ENCODE data around the gene ANKLE2.
A peak's percentile ranks its signal among the peaks of the same experiment; 100 is the strongest.
"Not testable (repeated sequence)": the region's sequence is repeated elsewhere in the genome, so short reads cannot be mapped to it uniquely, and the experiment has no call there.

The ANKLE2 gene

GRCh38 chr12:132776816-132777568 lies 15.4 kb upstream of the ANKLE2 start:
- DNase-seq, result no peak

- not testable (repeated sequence) for DNase-seq
These were observed 14.6 kb upstream of the ANKLE2 start for GRCh38 chr12:132776230-132776625.

GRCh38 chr12:132775502-132776229 lies 14.0 kb upstream of the ANKLE2 start:
- no peak for DNase-seq

- DNase-seq, result no peak
These were observed 13.1 kb upstream of the ANKLE2 start for GRCh38 chr12:132774646-132775275.

- DNase-seq, result no peak
These were observed 12.5 kb upstream of the ANKLE2 start for GRCh38 chr12:132774159-132774558.

GRCh38 chr12:132773077-132773955 lies 11.7 kb upstream of the ANKLE2 start:
- DNase-seq, result no peak

GRCh38 chr12:132772606-132773005 lies 11.0 kb upstream of the ANKLE2 start:
- no peak for DNase-seq

- DNase-seq, result no peak
These were observed 9.7 kb upstream of the ANKLE2 start for GRCh38 chr12:132771126-132771838.

- DNase-seq, result peak; percentile 37
These were observed 4.9 kb upstream of the ANKLE2 start for GRCh38 chr12:132766380-132767085.

- no peak for DNase-seq
These were observed 3.7 kb upstream of the ANKLE2 start for GRCh38 chr12:132765361-132765760.

GRCh38 chr12:132764231-132764630 lies 2.6 kb upstream of the ANKLE2 start:
- DNase-seq, result no peak

- DNase-seq, result peak; percentile 90
These were observed 420 bp upstream of the ANKLE2 start for GRCh38 chr12:132761921-132762583.

GRCh38 chr12:132759359-132759758 lies 2.3 kb downstream of the ANKLE2 start:
- DNase-seq, result no peak

- DNase-seq, result not testable (repeated sequence)
These were observed 2.8 kb downstream of the ANKLE2 start for GRCh38 chr12:132758825-132759224.

GRCh38 chr12:132754160-132754932 lies 7.3 kb downstream of the ANKLE2 start:
- DNase-seq, result no peak

GRCh38 chr12:132753670-132754069 lies 8.0 kb downstream of the ANKLE2 start:
- DNase-seq, result not testable (repeated sequence)

- DNase-seq, result no peak
These were observed 13.3 kb downstream of the ANKLE2 start for GRCh38 chr12:132748319-132748718.

GRCh38 chr12:132747896-132748295 lies 13.7 kb downstream of the ANKLE2 start:
- no peak for DNase-seq

GRCh38 chr12:132747395-132747794 lies 14.2 kb downstream of the ANKLE2 start:
- no peak for DNase-seq

- no peak for DNase-seq
These were observed 15.0 kb downstream of the ANKLE2 start for GRCh38 chr12:132746613-132747012.
